Hippocampal formation (tissue), 2 donors: ENCODE results near the gene IL1RAPL1.

Experiments
- DNase-seq, 2 donors: peaks; one replicate each; lab custom pipeline; 2025; lab: John Stamatoyannopoulos, UW

IL1RAPL1 gene

GRCh38 chrX:29431895-29432294 lies 844.6 kb downstream of the IL1RAPL1 start:
- no peak for DNase-seq

GRCh38 chrX:29432534-29432933 lies 845.3 kb downstream of the IL1RAPL1 start:
- DNase-seq, result no peak

GRCh38 chrX:29434939-29435338 lies 847.7 kb downstream of the IL1RAPL1 start:
- no peak for DNase-seq

- DNase-seq, result no peak
Measured at GRCh38 chrX:29435396-29435795, 848.1 kb downstream of the IL1RAPL1 start.

- DNase-seq, result no peak
Measured at GRCh38 chrX:29447867-29448266, 860.6 kb downstream of the IL1RAPL1 start.

GRCh38 chrX:29453333-29453732 lies 866.1 kb downstream of the IL1RAPL1 start:
- no peak for DNase-seq

- DNase-seq, result no peak
Measured at GRCh38 chrX:29455702-29456101, 868.5 kb downstream of the IL1RAPL1 start.

GRCh38 chrX:29461039-29461438 lies 873.8 kb downstream of the IL1RAPL1 start:
- DNase-seq, result no peak

- DNase-seq, result no peak
Measured at GRCh38 chrX:29466456-29466855, 879.2 kb downstream of the IL1RAPL1 start.

- no peak for DNase-seq
Measured at GRCh38 chrX:29468911-29469494, 881.8 kb downstream of the IL1RAPL1 start.

GRCh38 chrX:29470030-29470429 lies 882.8 kb downstream of the IL1RAPL1 start:
- DNase-seq, result no peak

GRCh38 chrX:29471829-29472228 lies 884.6 kb downstream of the IL1RAPL1 start:
- DNase-seq, result no peak

- DNase-seq, result no peak
Measured at GRCh38 chrX:29477878-29478277, 890.6 kb downstream of the IL1RAPL1 start.

- no peak for DNase-seq
Measured at GRCh38 chrX:29478336-29479069, 891.3 kb downstream of the IL1RAPL1 start.

GRCh38 chrX:29487214-29487613 lies 900.0 kb downstream of the IL1RAPL1 start:
- no peak for DNase-seq

GRCh38 chrX:29487714-29488113 lies 900.5 kb downstream of the IL1RAPL1 start:
- DNase-seq, result no peak

- no peak for DNase-seq
Measured at GRCh38 chrX:29488919-29489318, 901.7 kb downstream of the IL1RAPL1 start.

- DNase-seq, result no peak
Measured at GRCh38 chrX:29490606-29491005, 903.4 kb downstream of the IL1RAPL1 start.

GRCh38 chrX:29491659-29492058 lies 904.4 kb downstream of the IL1RAPL1 start:
- no peak for DNase-seq

- DNase-seq, result no peak
Measured at GRCh38 chrX:29496636-29497180, 909.5 kb downstream of the IL1RAPL1 start.

GRCh38 chrX:29506729-29507128 lies 919.5 kb downstream of the IL1RAPL1 start:
- no peak for DNase-seq

- DNase-seq, result no peak
Measured at GRCh38 chrX:29518100-29518499, 930.9 kb downstream of the IL1RAPL1 start.

- DNase-seq, result no peak
Measured at GRCh38 chrX:29528281-29528680, 941.0 kb downstream of the IL1RAPL1 start.
